ENCODE data around the gene THPO.

THPO gene

DNA sequence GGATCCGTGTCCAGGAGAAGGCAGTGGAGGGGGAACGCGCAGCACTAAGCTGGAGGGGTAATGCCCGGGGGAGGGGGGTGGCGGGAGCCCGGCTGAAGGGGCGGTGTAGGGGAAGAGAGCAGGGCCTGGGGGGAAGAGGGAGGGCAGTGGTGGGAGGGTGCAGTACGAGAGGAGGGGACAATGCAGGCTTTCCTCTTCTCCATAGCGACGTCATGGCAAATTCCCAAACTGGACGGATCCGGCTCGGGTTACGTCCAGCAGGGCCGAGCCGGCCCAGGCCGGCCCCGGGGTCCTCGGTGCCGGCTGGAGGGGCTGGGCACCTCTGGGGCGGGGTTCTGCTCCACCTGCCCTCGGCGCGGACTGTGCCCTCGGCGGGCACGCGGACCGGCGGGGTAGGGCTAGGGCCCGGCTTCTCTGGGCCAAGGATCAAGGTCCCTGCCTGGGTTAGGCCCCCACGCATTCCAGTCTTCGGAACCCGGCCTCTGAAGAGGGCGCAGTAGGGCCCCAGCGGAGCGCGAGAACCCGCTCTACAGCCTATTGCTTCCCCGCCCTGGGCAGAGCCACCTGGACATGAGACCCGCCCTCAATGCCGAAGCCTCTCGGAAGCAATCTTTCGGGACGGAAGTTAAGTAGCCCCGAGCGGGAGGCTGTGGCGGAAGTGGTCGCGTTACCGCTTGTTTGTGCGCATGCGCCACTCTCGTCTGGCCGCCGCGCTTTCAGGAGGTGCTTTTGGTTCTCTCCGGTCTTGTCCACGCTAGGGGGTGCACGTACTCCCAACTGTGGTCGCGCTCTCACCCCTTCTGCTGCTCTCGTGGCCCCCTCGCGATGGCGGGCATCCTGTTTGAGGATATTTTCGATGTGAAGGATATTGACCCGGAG, 15.1 kb downstream of the THPO start:
- peak; percentile 98 for DNase-seq (ENCODE audit: low spot score)

DNA sequence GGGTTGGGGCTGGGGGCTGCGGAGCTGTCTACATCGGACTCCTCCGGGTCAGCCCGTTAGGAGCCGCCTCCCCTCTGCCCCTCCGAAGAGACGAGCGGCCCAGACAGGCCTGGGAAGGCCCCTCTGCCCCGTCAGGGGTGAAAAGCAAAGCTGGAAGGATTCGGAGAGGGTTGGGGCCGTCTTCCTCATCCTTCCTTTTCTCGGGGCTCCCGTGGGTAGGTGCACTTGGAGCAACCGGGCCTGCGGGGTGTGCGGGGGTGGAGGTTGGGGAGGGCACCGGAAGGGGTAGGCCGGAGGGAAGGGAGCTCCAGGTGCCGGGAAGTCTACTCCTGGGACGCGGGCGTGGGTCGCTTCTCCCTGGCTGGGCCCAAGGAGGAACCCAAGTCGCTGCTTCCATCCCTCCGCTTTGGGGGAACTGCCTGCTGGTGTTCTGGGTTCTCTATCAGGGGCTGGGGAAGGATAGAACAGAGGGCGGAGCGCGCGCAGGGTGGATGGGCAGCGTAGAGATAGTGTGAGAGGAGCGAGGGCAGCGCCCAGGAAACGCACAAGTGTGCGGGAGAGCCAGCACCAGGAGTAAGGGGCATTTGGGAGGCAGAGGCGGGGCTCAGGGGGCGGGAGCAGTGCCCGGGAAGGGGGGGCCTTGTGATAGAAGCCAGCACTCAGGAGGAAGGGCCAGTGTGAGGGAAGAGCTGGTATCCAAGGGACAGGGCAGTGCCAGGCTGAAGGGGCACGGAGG, 15.9 kb downstream of the THPO start:
- DNase-seq (ENCODE audit: low spot score) = peak; percentile 42

DNA sequence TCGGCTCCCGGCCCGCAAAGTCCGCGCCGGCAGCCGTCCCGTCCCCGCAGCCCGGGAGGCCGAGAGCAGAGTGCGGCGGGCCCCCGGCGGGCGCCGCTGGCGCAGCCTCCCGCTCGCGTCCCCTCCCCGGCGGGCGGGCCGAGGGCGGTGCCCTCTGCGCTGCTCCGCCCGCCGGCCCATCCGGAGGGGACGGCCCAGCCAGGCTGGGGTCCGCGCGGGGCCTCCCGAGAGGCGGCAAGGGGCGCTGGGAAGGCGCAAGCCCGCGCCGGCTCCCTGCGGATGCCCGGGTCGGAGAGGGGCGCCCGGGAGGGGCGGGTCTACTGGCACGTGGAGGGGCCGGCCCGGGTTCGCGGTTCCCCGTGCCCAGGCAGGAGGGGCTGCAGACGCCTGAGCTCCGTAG, 16.5 kb downstream of the THPO start, which contains the start of the genes CLCN2 and POLR2H:
CLCN2 (minus strand) TSS at position 74 of the 400 bp plus-strand sequence. CDS start 126 bp downstream, outside the sequence.
POLR2H (plus strand) TSS at position 179 of the 400 bp plus-strand sequence. CDS start 1,783 bp downstream, outside the sequence.
- DNase-seq (ENCODE audit: low spot score) = peak; percentile 37

DNA sequence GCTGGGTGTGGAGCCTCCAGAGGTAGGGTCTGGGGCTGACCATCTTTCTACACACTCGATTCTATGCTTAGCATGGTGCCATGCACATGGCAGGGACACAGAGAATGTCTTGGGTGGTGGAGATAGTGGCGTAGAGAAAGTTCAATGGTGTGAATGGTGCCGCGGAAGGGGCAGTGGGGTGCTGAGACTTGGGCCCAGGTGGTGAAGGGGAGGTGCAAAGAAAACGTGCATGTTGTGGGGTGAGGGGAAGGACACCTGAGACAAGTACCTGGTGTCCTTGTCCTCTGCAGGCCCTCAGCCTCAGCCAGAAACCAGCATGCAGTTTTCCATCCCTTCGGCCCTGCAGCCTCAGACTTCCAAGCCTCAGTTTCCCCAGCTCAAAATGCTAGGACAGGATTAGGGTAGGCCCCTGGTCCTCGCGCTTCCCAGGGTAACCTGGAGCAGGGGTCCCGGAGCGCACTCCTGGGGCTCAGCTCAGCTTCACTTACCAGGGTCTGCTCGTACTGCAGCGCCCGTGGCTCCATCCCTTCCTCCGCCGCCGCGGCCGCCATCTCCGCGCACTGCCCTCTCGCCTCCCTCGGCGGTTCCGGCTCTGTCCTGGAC, 17.0 kb downstream of the THPO start:
- no peak for DNase-seq (ENCODE audit: low spot score)

DNA sequence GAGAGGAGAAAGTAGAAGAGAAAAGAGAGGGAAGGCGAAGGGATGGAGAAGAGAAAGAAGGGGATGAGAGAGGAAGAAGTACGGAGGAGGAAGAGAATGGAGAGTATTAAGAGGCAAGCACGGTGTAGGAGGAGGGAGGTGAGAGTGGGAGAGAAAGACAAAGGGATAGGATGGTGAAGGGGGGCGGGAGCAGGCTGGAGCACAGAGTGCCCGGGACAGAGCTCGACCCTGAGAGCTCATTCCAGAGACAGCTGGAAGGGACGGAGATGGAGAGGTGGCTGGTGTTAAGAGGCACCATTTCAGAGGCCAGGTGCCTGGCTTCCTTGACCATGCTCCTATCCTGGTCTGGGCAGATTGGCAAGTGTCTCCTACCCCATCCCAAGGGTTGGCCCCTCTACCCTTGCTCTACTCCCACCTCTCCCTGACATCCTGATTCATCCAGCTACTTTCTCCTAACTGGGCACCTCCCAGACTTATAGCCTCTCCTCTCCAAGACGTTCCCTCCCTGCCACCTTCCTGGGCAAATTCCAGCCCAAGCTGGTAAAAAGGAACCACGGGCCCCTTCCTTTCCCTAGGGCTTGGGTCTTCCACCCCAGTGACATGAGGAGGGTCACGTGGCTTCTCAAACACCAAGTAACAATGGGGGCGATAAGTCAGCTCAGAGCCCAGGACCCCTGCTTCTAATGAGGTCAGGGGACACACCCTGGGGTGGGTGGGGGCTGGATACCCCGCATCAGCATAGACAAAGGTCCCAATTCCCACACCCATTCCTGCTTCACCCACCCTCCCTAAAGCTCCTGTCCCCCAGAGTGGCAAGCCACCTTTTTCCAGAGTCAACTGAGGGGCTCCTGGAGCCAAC, 17.7 kb downstream of the THPO start:
- DNase-seq (ENCODE audit: low spot score) = no peak

DNA sequence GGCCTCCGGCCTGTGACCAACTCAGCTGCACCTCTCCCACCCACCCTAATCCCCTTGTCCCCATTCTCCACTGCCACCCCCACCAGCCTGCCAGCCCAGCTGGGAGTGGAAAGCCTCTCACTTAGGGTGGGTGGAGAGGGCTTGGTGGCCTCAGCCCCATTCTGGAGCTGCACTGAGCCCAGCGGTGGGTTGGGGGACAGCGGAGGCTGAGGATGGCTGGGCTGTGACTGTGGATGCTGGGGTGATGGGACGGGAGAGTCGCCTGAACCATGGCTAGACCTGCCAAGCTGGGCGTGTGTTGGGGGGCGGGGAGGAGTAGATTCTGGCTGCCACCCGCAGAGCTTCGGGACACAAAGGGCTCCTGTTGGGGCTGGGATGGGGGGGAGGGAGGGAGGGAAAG, 18.4 kb downstream of the THPO start:
- no peak for DNase-seq (ENCODE audit: low spot score)

DNA sequence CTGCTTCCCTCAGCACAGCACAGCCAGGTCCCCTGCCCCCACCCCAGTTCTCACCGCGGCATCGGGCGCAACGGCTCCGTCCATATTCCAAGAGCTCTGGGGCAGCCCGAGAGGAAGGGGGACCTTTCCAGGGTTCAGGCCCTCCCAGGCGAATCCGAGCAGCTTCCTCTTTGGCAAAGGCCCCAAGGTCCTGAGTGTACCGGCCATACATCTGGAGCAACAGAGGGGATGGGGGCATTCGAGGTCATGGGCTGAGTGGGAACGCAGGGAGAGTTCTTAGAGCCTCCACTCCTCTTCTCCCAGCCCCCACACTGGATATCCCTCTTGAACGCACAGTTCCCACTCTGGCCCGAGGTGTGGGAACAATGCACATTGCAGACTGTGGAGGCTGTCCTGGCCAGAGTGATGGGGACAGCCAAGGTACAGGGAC, 19.1 kb downstream of the THPO start:
- no peak for DNase-seq (ENCODE audit: low spot score)

DNA sequence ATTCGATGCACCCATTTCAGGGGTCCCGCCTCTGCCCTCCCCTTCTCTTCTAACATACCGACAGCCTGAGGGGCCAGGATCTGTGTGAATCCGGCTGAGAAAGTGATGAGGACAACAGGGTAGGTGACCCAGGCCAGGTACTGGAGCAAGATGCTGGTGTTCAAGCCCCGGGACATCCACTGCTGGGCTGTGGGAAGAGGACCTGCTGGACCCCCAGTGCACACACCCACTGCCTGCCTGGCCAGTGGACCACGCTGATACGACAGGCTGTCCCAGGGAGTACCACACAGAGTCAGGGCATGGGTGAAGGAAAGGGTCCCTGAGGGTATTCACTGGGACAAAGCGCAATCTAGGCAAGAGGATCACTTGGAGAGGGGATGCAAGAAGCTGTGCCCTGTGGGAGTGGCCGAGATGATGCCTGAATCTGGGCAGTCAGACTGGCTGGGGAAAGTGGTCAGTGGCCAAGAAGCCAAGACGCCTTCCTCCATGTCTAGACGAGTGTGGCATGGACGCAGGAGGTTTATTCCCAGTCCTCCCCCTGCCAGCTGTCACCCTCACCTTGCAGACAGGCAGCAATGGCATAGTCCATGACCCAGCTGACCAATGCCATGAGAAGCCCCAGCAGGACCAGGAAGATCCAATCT, 19.8 kb downstream of the THPO start:
- no peak for DNase-seq (ENCODE audit: low spot score)

DNA sequence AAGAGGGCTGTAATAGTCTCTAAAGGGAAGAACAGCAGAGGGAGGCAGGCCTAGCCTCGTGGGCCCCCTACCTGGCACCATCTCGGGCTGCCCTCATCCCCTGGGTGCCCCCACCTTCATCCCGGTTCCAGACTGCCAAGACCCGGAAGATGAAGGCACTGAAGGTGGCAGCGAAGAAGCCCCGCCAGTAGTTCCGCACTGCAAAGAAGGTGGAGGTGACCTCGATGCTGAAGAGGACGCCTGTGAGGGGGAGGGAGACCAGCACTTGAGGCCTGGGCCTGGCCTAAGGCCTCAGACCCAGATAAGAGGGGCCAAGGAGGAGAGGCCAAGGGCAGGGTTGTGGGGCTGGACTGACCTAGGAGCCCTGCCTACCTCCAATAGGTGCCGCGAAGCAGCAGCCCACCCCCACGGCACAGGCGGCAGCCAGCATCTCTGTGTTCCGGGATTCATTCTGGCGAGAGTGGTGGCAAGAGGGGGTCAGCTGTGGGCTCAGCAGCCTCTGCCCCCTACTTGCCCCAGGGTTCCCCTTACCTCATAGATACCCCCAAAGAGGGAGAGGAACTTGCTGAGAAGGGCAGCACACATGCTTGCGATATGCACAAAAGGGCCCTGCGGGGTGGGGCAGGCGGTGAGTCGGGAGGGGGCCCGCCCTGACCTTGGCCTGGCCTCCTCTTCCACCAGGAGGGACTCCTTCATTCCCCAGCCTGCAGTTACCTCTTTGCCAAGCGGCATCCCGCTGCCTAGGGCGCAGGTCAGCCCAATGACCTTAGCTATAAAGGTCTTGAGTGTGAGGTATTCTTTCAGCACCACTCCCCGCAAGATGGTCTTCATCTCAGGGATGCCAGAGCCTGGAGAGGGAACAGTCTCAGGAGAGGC, 20.5 kb downstream of the THPO start:
- no peak for DNase-seq (ENCODE audit: low spot score)

DNA sequence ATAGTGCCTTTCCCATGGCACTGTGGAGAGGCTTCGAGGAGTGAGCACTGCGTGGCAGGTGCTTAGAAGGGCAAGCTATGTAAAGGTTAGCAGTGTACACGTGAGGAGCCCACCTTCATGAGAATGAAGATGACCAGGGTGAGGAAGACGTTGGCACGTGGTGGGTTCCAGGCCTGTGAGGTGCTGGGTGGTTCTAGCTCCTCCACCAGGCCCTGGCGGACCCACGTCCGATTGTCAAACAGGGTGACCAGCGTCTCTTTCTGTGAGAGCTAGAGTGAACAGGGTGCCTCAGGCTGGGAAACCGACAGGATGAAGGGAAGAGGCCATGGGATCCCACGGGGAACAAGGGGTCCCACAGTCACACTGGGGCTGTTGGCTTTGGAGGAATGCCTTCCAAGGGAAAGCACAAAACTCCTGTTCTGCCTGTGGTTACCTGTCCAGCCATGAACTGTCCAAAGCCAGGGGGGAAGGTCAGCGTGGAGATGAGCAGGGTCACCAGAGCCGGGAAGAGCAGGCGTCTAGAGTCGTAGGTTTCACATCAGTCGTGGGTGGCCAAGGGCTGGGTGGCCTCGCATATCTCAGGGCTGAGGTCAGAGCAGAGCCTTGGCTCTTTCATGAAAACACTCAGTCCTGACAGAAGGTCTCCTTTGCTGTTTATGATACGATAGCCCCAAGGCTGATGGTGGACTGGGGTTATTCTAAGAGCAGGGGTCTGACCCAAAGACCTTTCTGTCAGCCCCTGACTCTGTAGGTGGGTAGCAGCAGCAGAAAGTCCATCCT, 22.6 kb downstream of the THPO start:
- DNase-seq (ENCODE audit: low spot score) = no peak

DNA sequence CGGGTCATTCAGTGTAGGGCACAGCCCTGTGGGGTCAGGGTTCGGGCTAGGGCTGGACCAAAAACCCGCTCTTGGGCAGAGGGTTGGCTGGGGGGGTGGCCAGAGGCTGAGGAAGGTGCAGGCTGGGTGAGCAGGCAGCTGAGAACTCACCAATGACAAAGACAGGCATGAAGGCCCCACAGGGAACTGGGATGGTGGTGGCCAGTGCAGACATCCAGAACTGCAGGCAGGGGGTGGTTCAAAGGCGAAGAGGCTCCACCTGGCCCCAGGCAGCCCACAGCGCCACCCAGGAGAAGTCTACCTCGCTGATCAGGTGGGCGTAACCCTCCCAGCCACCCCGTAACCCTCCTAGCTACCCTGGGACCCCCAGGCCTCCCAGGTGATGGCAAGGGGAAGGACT, 23.3 kb downstream of the THPO start:
- DNase-seq (ENCODE audit: low spot score) = no peak

DNA sequence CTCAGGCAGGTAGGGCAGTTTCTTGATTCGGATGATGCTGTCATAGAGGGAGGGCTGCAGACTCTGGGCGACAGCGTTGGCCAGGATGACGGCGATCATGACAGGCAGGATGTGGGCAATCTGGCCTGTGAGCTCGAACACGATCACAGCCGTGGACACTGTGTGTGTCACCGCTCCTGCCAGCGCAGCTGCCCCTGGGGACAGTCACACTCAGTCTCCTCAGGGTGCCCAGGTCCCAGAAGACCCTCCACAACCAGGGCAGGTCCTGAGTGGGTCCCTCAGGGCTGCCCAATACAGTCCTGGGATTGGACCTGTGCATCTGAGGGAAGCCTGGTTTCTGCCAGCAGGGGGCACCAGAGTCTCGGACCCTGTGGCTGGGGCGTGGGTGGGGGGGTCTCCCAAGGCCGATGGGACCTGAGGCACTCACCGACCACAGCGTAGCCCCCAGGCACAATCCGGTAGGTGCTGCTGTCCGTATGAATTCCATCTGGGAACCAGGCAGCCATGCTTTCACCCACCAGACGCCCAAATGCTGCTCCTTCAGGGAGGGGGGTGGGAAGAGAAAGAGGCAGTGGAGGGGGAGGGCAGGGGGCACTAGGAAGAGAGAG, 23.8 kb downstream of the THPO start:
- peak; percentile 57 for DNase-seq (ENCODE audit: low spot score)

DNA sequence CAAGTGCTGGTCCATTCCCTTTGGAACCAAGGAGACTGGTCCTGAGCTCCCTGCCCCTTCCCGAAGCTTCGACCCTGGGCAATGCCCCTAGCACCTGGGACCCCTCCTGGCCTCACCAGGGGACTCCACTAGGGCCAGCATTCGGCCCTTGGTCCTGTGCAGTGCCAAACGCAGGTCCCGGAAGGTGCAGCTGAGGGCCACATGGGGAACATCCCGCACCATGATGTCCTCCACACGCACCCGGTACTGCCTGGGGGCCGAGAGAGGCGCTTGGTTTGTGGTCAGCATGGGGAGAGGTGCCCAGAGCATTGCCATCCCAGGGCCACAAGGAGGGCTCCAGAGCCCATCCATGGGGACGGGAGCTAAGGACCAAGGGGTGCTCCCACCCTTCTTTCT, 24.5 kb downstream of the THPO start:
- no peak for DNase-seq (ENCODE audit: low spot score)

DNA sequence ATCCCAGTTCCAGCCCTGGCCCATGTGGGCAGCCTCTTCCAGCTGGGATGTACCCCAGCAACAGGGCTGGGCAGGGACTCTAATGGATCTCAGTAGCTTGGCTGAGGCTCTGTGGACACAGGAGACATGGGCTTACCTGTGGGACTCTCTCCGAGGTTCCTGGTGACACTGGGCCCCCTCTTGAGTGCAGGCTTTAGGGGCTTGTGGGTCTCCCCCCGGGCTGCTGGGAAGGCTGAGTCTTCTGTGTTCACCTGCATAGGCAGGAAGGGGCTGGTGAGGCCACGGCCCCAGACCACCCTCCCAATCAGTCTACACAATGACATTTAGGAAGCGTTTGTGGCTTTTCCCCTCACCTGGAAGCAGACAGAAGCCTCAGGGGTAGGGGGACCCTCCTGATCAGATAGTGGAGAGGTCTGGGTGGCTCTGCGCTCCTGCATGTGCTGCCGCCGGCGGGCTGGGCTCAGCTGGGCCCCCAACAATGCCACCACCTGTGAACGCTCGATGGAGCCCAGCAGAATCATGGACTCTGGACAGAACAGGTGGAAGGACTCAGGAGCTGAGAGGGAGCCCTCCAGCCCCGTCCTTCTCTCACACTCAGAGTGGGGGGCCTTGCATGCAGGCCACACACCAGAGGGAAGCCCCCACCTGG, 25.0 kb downstream of the THPO start:
- no peak for DNase-seq (ENCODE audit: low spot score)

DNA sequence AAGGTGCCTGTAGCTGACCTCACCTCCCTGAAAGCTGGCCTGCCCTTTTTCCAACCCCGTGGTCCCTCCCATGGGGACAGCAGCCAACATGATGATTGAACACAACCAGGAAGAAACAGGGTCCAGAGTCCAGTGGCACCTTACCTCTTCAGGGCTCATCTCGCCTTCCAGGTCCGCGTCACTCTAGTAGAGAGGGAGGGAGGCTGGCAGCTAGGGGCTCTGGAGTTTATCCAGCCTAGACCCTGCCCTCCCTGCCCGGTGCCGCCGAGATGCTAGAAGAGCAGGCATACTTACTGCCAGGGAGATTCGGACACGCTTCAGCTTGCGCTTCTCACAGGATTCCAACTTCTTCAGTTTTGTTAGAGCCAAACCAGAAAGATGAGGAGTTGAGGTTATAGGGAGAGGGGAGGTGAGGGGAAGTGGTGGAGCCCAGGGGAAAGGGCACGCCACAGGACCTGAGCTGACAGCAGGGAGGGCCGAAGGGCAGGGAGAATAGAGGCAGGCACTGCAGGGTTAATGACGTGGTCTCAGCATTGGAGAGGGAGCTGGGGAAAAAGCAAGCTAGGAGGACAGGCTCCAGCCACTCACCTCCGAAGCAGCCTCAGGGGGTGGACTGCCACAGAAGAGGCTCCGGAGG, 25.7 kb downstream of the THPO start:
- DNase-seq (ENCODE audit: low spot score) = no peak

DNA sequence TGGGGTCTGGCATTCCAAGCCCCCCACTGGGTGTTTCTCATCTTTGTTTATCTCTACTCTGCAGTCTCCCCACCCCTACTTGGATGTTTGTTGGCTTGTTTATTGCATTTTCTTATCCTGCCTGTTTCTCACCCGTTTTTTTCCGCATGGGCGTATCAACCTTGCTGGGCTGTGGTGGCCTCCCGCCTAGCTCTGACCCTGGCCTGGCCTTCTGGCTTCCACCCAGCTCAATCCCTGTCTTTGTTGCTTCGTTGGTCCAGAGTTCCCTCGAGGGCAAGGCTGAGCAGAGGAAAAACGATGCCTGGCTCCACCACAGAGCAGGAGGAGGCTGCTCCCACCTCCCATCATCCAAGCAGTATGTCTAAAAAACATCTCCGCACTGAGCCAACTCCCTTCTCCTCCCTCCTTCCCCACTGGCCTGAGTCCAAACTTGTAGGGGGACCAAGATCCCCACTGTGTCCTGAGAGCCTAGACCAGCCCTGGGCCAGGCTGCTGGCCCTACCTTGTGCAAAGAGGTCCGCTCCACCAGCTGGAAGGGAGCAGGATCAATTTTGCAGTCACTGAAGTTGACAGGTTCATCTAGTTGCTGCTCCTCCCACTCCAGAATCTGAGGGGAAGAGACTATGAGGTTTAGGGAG, 26.4 kb downstream of the THPO start:
- DNase-seq (ENCODE audit: low spot score) = no peak

DNA sequence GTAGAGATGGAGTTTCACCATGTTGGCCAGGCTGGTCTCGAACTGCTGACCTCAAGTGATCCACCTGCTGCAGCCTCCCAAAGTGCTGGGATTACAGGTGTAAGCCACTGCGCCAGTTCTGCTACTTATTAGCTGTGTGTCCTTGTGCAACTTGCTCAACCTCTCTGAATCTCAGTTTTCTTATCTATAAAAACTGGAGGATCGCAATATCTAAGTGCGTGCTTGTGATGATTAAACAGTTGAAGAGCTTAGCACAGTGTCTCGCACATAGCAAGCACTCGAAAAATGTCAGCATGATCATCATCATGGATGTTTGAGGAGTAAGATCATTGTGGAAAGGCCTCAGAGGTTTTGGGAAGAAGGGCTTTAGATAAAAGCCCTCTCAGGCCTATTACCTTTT, 27.4 kb downstream of the THPO start:
- DNase-seq (ENCODE audit: low spot score) = no peak
